K562 (cell line): Measurements from ENCODE around the gene DET1.

Source experiments
- KDM2B ChIP-seq: fragments of 250-450 bp; sonication (Bioruptor Pico); IDR thresholded peaks from 2 replicates; pipeline ENCODE4 v1.8.0; 2021; ENCODE audit warnings: mild to moderate bottlenecking, moderate library complexity
- PURB ChIP-seq: sonication (generic); formaldehyde crosslinking; IDR thresholded peaks from 2 replicates; pipeline ENCODE4 v1.9.0; 2021; ENCODE audit warnings: low read depth, mild to moderate bottlenecking, missing genetic modification reagents
- RERE ChIP-seq: sonication (generic); formaldehyde crosslinking; IDR thresholded peaks from 2 replicates; pipeline ENCODE4 v1.8.0; 2023; ENCODE audit warnings: missing genetic modification reagents, mild to moderate bottlenecking, borderline replicate concordance
- SMAD1 ChIP-seq: fragments of 150-350 bp; IDR thresholded peaks from 2 replicates; pipeline ENCODE4 v1.6.1; 2014; ENCODE audit warnings: low read length, low read depth; ENCODE audit not compliant: partially characterized antibody
- ZNF239 ChIP-seq: fragments of 250-450 bp; sonication (Bioruptor Pico); IDR thresholded peaks from 2 replicates; pipeline ENCODE4 v1.4.0; 2020; ENCODE audit warnings: mild to moderate bottlenecking
- ZNF280A ChIP-seq: fragments of 450-650 bp; IDR thresholded peaks from 2 replicates; pipeline ENCODE4 v1.6.1; 2018; ENCODE audit warnings: mild to moderate bottlenecking, low read depth; ENCODE audit not compliant: partially characterized antibody
- ZNF449 ChIP-seq: fragments of 250-450 bp; sonication (Bioruptor Pico); IDR thresholded peaks from 2 replicates; pipeline ENCODE4 v1.8.0; 2022; ENCODE audit warnings: moderate library complexity, mild to moderate bottlenecking, inconsistent platforms
- ZNF644 ChIP-seq: fragments of 200-800 bp; sonication (Bioruptor generic); IDR thresholded peaks from 2 replicates; pipeline ENCODE4 v1.6.1; 2016; ENCODE audit warnings: low read depth, missing genetic modification characterization, missing compliant biosample characterization
- ZNF695 ChIP-seq: fragments of 450-650 bp; formaldehyde crosslinking; IDR thresholded peaks from 2 replicates; pipeline ENCODE4 v1.4.0; 2020; ENCODE audit warnings: mild to moderate bottlenecking, moderate library complexity
- TF ChIP-seq, protein P1 (sequence below): sonication (generic); formaldehyde crosslinking; IDR thresholded peaks from 2 replicates; pipeline ENCODE4 v1.8.0; 2023; ENCODE audit warnings: mild to moderate bottlenecking, missing genetic modification reagents
- TF ChIP-seq, protein P2 (sequence below), 3 experiments: IDR thresholded peaks in 2 of 3; conservative IDR thresholded peaks in 1 of 3; 2 replicates each; pipeline ENCODE4 v1.5.1; 2011 to 2012; ENCODE audit warnings: low read length in 3 of 3, mild to moderate bottlenecking in 3 of 3, control low read depth in 2 of 3, improper control_type of control experiment in 1 of 3, inconsistent platforms in 1 of 3, low read depth in 1 of 3, mixed read lengths in 1 of 3, moderate library complexity in 1 of 3; ENCODE audit not compliant: insufficient read depth in 2 of 3

DNA sequence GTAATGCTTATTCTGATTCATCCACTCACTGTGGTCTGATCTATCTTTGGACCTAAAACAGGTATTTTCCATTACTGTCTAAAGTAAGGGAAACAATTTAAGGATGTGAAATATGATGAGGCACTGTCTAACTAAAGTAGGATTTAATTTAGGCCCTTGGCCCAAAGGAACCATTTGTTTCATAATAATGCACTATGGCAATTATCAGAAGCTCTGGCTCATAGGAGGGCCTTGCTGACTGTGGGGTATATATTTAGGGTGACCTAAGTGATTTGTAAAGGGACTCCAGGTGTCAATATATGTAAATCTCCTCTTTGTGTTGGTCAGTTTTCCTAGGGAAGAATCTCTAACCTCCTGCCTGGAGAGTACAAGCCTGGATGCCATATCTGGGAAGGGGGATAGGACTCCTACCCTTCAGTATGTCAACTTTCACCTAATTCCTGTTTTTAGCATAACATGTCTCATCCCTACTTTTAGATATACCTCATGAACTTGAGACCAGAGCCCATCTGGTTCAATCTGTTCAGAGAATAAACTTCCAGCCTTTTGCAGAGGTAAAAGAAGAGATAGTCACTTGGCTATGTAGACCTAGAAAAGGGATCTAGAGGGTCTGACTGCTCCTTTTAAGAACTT, 20.1 kb downstream of the DET1 start:
- TF ChIP-seq KDM2B (CRISPR knock-in tag), result no peak
- no peak for TF ChIP-seq ZNF239 (CRISPR knock-in tag)
- no peak for TF ChIP-seq RERE
- no peak for TF ChIP-seq SMAD1
- TF ChIP-seq, protein P1, sequence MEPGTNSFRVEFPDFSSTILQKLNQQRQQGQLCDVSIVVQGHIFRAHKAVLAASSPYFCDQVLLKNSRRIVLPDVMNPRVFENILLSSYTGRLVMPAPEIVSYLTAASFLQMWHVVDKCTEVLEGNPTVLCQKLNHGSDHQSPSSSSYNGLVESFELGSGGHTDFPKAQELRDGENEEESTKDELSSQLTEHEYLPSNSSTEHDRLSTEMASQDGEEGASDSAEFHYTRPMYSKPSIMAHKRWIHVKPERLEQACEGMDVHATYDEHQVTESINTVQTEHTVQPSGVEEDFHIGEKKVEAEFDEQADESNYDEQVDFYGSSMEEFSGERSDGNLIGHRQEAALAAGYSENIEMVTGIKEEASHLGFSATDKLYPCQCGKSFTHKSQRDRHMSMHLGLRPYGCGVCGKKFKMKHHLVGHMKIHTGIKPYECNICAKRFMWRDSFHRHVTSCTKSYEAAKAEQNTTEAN (CRISPR knock-in tag), result no peak
- no peak for TF ChIP-seq ZNF695 (CRISPR knock-in tag)
- no peak for TF ChIP-seq ZNF280A
- TF ChIP-seq ZNF449 (CRISPR knock-in tag), result no peak
- TF ChIP-seq, protein P2, sequence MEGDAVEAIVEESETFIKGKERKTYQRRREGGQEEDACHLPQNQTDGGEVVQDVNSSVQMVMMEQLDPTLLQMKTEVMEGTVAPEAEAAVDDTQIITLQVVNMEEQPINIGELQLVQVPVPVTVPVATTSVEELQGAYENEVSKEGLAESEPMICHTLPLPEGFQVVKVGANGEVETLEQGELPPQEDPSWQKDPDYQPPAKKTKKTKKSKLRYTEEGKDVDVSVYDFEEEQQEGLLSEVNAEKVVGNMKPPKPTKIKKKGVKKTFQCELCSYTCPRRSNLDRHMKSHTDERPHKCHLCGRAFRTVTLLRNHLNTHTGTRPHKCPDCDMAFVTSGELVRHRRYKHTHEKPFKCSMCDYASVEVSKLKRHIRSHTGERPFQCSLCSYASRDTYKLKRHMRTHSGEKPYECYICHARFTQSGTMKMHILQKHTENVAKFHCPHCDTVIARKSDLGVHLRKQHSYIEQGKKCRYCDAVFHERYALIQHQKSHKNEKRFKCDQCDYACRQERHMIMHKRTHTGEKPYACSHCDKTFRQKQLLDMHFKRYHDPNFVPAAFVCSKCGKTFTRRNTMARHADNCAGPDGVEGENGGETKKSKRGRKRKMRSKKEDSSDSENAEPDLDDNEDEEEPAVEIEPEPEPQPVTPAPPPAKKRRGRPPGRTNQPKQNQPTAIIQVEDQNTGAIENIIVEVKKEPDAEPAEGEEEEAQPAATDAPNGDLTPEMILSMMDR (IDR thresholded peaks at IDR 0.05 in 2 of 3, conservative IDR thresholded peaks at IDR 0.05 in 1 of 3; ENCODE audit: insufficient read depth in 2 of 3, low read depth in 1 of 3, low read length in 3 of 3), result no peak
- TF ChIP-seq ZNF644 (tag), result no peak
- TF ChIP-seq PURB (CRISPR knock-in tag), result no peak
